PC-9 (cell line): ENCODE measurements around the gene CCSAP. TPM values are rescaled to one million over a fixed set of nuclear protein-coding genes. Genes with fewer than 3 reads are reported as not detected.

ENCODE experiments used
- BruUV-seq: library from RNA; stranded (reverse); fragments of 400-500 nt; replicated peaks from 2 replicates; lab custom pipeline; 2021; lab: Mats Ljungman, UMichigan
- CTCF ChIA-PET: fragments of 300-600 bp; sonication (Branson Sonifier 250); formaldehyde crosslinking; loops from one replicate; lab custom pipeline; 2022; ENCODE audit warnings: antibody characterized with exemption; lab: Charles Lee
- POLR2A ChIA-PET: fragments of 300-600 bp; sonication (Branson Sonifier 250); formaldehyde crosslinking; loops from one replicate; lab custom pipeline; 2022; ENCODE audit warnings: antibody characterized with exemption; ENCODE audit not compliant: unreplicated experiment; lab: Charles Lee
- DNase-seq, 2 experiments: peaks; one replicate each; pipeline versions ENCODE4 v3.0.0 to v3.0.0-alpha.2; 2015 to 2022; ENCODE audit warnings: mixed read lengths in 1 of 2
- H2AFZ ChIP-seq: fragments of 200-600 bp; sonication (generic); 2 replicates; pipeline ENCODE4 v1.8.1; 2017; ENCODE audit warnings: antibody characterized with exemption
- H3F3A ChIP-seq: fragments of 200-600 bp; sonication (generic); 2 replicates; pipeline ENCODE4 v1.8.1; 2017; ENCODE audit warnings: antibody characterized with exemption, mild to moderate bottlenecking, low read depth; ENCODE audit not compliant: insufficient read depth
- H3K27ac ChIP-seq: fragments of 200-600 bp; sonication (generic); 2 replicates; pipeline ENCODE4 v1.6.1; 2016; ENCODE audit warnings: mixed run types
- H3K27me3 ChIP-seq: fragments of 200-600 bp; sonication (generic); 2 replicates; pipeline ENCODE4 v1.6.1; 2016; ENCODE audit warnings: low read depth, mixed run types; ENCODE audit not compliant: insufficient read depth
- H3K36me3 ChIP-seq: fragments of 200-600 bp; sonication (generic); 2 replicates; pipeline ENCODE4 v1.6.1; 2016; ENCODE audit warnings: low read depth, mixed run types
- H3K4me1 ChIP-seq: fragments of 200-600 bp; sonication (generic); replicated peaks from 2 replicates; pipeline ENCODE4 v1.6.1; 2016; ENCODE audit warnings: mixed run types; ENCODE audit not compliant: insufficient read depth
- H3K4me2 ChIP-seq: fragments of 200-600 bp; sonication (generic); 2 replicates; pipeline ENCODE4 v1.6.1; 2017; ENCODE audit warnings: mixed run types
- H3K4me3 ChIP-seq: fragments of 200-600 bp; sonication (generic); 2 replicates; pipeline ENCODE4 v1.6.1; 2016; ENCODE audit warnings: mixed run types
- H3K79me2 ChIP-seq: fragments of 200-600 bp; sonication (generic); 2 replicates; pipeline ENCODE4 v1.6.1; 2017; ENCODE audit warnings: low read depth, mixed run types
- H3K9me2 ChIP-seq: fragments of 200-600 bp; sonication (generic); 2 replicates; pipeline ENCODE4 v1.8.1; 2017; ENCODE audit warnings: mild to moderate bottlenecking; ENCODE audit not compliant: insufficient read depth
- H3K9me3 ChIP-seq: fragments of 200-600 bp; sonication (generic); 2 replicates; pipeline ENCODE4 v1.8.1; 2016; ENCODE audit warnings: low read depth; ENCODE audit not compliant: insufficient read depth
- H4K20me1 ChIP-seq: fragments of 200-600 bp; sonication (generic); 2 replicates; pipeline ENCODE4 v1.8.1; 2017; ENCODE audit not compliant: insufficient read depth
- CTCF ChIP-seq: fragments of 200-600 bp; sonication (generic); conservative IDR thresholded peaks from 2 replicates; pipeline ENCODE4 v1.6.1; 2017; ENCODE audit warnings: mixed run types, antibody characterized with exemption, mild to moderate bottlenecking, moderate library complexity
- EZH2 ChIP-seq: fragments of 200-600 bp; sonication (generic); IDR thresholded peaks from 2 replicates; pipeline ENCODE4 v1.8.0; 2017; ENCODE audit warnings: antibody characterized with exemption, low read depth
- intact Hi-C: fragments of 100-400 bp; cut with micrococcal nuclease; formaldehyde crosslinking; loops from one replicate; pipeline ENCODE4 v1.10.0; 2022; ENCODE audit not compliant: unreplicated experiment
- total RNA-seq: library from RNA; stranded (reverse); gene quantifications from 2 replicates; pipeline ENCODE4 v1.2.3, GENCODE V29; 2021

The CCSAP gene
- total RNA-seq, 1 experiment from 2014 or later: 6.7 TPM

- DNase-seq: no peak
- no peaks in the 10 kb centered on the region for H3F3A ChIP-seq
- no peaks in the 10 kb centered on the region for H3K4me1 ChIP-seq
- no peaks in the 10 kb centered on the region for H3K79me2 ChIP-seq
- H3K4me2 ChIP-seq: no peak overlapping the region
- ChIA-PET CTCF (no interaction called here), POLR2A (no interaction called here)
- no peak overlapping the region for H2AFZ ChIP-seq
- H3K9me3 ChIP-seq: no peaks in the 10 kb centered on the region
- TF ChIP-seq CTCF (no peak), EZH2 (no peak)
- H3K4me3 ChIP-seq: no peak overlapping the region
- no peaks in the 10 kb centered on the region for H3K36me3 ChIP-seq
- no peak overlapping the region for H3K27ac ChIP-seq
- no TSS peak for BruUV-seq
- no peaks in the 10 kb centered on the region for H3K9me2 ChIP-seq
- intact Hi-C loops: no loop called here
- H3K27me3 ChIP-seq: peaks cover 4% of the 10 kb centered on the region; the same call in 1 of the 2 replicates
- H4K20me1 ChIP-seq: no peaks in the 10 kb centered on the region
Measured at GRCh38 chr1:229370601-229371021, 27.8 kb upstream of the CCSAP start.

- H3K36me3 ChIP-seq: no peaks in the 10 kb centered on the region
- H3F3A ChIP-seq: no peaks in the 10 kb centered on the region
- CTCF ChIA-PET: interaction anchor here (0.6 kb wide), 1 partner anchor 1946 kb away, joined by 3 read pairs; no protein-coding TSS in a partner anchor
- no peak overlapping the region for H2AFZ ChIP-seq
- peaks cover 17% of the 10 kb centered on the region; the same call in 1 of the 2 replicates for H3K27me3 ChIP-seq
- no peaks in the 10 kb centered on the region for H3K9me3 ChIP-seq
- no TSS peak for BruUV-seq
- H3K4me1 ChIP-seq: no peaks in the 10 kb centered on the region
- intact Hi-C loops: no loop called here
- H3K79me2 ChIP-seq: no peaks in the 10 kb centered on the region
- H3K9me2 ChIP-seq: no peaks in the 10 kb centered on the region
- POLR2A ChIA-PET: no interaction called here
- TF ChIP-seq EZH2: no peak
- no peak for TF ChIP-seq CTCF
- H4K20me1 ChIP-seq: no peaks in the 10 kb centered on the region
- H3K27ac ChIP-seq: no peak overlapping the region
- no peak overlapping the region for H3K4me2 ChIP-seq
- H3K4me3 ChIP-seq: no peak overlapping the region
- no peak for DNase-seq
Measured at GRCh38 chr1:229368347-229368746, 25.5 kb upstream of the CCSAP start.

- Histone ChIP-seq H3K4me1 (no peaks in the 10 kb centered on the region), H2AFZ (no peak overlapping the region), H3K9me2 (no peaks in the 10 kb centered on the region), H3K27ac (no peak overlapping the region), H3K9me3 (no peaks in the 10 kb centered on the region), H3K4me3 (no peak overlapping the region), H3K36me3 (no peaks in the 10 kb centered on the region), H4K20me1 (no peaks in the 10 kb centered on the region), H3K79me2 (no peaks in the 10 kb centered on the region), H3F3A (no peaks in the 10 kb centered on the region), H3K4me2 (no peak overlapping the region), H3K27me3 (peaks cover 40% of the 10 kb centered on the region)
- CTCF ChIA-PET: no interaction called here
- BruUV-seq: no TSS peak
- intact Hi-C loops: no loop called here
- no peak for DNase-seq
- TF ChIP-seq CTCF (no peak), EZH2 (no peak)
- POLR2A ChIA-PET: no interaction called here
Measured at GRCh38 chr1:229365569-229365968, 22.7 kb upstream of the CCSAP start.
